GM23338 (cell line): ENCODE measurements around the gene TP53BP1. TPM values are rescaled to one million over a fixed set of nuclear protein-coding genes. Genes with fewer than 3 reads are reported as not detected.

Source experiments
- CTCF ChIP-seq, 2 experiments: fragments of 200-600 bp in 1 of 2; sonication (generic) in 1 of 2; conservative IDR thresholded peaks; 2 replicates each; pipeline versions ENCODE4 v1.5.1 to v1.6.1; 2016 to 2017; ENCODE audit warnings: antibody characterized with exemption in 2 of 2, low read depth in 2 of 2, mild to moderate bottlenecking in 2 of 2, moderate library complexity in 1 of 2
- ETS1 ChIP-seq: IDR thresholded peaks from 2 replicates; pipeline ENCODE4 v1.6.1; 2016; ENCODE audit warnings: antibody characterized with exemption
- JUNB ChIP-seq: IDR thresholded peaks from one replicate; pipeline ENCODE4 v1.6.1; 2016; ENCODE audit warnings: antibody characterized with exemption; ENCODE audit not compliant: unreplicated experiment
- REST ChIP-seq: IDR thresholded peaks from one replicate; pipeline ENCODE4 v1.6.1; 2018; ENCODE audit warnings: antibody characterized with exemption; ENCODE audit not compliant: unreplicated experiment
- ZNF462 ChIP-seq: fragments of 250-450 bp; sonication (Bioruptor Pico); IDR thresholded peaks from 2 replicates; pipeline ENCODE4 v1.5.0; 2020; ENCODE audit warnings: mild to moderate bottlenecking, moderate library complexity
- polyA plus RNA-seq: library from polyadenylated mRNA; unstranded; fragments of >200 nt; fragmentation: Nextera tagmentation; extraction: Ambion mirVana; gene quantifications from 2 replicates; pipeline ENCODE4 v1.2.1, GENCODE V29; 2016
- total RNA-seq: library from RNA; depleted of rRNA; stranded (reverse); fragments of >200 nt; shearing (Covaris generic); gene quantifications from 2 replicates; pipeline ENCODE4 v1.2.3, GENCODE V29; 2014

Gene TP53BP1
- total and polyA plus RNA-seq, 2 experiments from 2014 or later: 17.7 to 81.3 TPM

GRCh38 chr15:43484455-43484854, 8.5 kb downstream of the TP53BP1 start (continued):
- TF ChIP-seq ZNF462 (CRISPR knock-in tag) (no peak), ETS1 (no peak), REST (no peak), CTCF (conservative IDR thresholded peaks at IDR 0.05; ENCODE audit: low read depth in 2 of 2) (no peak), JUNB (no peak)
